CD4-positive, alpha-beta T cell treated with Interleukin-17A for 4 hours (primary cell): ENCODE results near the gene APOLD1.

Source experiments
- DNase-seq: peaks from one replicate; pipeline ENCODE4 v3.0.0-alpha.2; 2020; ENCODE audit warnings: mixed read lengths

APOLD1 gene

DNA sequence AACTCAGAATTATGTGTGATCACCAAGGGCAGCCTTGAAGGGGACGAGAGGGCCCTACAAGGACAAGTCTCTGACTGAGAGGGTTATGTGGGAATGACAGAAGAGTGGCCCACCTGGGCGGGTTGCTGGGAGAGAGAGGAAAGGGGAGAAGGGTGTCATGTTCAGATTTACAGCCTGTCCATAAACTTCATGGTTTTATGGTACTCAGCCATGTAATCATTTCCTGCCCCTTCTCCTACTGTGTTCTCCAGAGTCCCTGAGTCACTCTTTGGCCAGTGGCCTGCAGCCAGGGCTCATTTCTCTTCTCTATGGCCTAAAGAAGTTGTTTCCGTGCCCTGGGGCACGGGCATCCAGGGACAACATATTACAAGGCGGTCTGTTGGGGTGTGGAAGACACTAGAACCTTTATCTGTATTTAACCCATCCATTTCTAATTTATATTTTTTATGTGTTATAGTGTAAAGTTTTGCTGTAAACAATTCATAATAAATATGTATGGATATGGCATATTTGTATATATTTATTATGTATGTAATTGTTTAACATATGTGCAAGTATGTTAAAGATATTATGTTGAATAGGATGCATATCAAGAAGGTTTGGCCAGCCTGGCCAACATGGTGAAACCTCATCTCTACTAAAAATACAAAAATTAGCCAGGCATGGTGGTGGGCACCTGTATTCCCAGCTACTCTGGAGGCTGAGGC is 54.6 kb downstream of the APOLD1 start:
- DNase-seq, result no peak

DNA sequence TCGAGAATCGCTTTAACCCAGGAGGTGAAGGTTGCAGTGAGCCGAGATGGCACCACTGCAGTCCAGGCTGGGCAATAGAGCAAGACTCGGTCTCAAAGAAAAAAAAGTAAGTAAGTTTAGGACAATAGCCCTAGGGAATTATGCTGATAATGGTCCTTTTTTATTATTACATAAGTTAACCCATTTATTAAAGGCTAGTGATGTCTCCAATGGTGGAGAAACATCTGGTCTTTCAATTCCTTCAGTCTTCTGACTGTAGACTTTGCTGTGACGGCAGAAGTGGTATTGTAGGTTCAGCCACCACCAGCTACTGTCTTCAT is 55.1 kb downstream of the APOLD1 start:
- no peak for DNase-seq
